BJ (cell line): ENCODE data around the gene GRAP2. TPM values are rescaled to one million over a fixed set of nuclear protein-coding genes. Genes with fewer than 3 reads are reported as not detected.

Experiments used
- CTCF ChIA-PET: fragments of 350-600 bp; formaldehyde crosslinking; extraction: SDS; loops from one replicate; lab custom pipeline; 2021; ENCODE audit warnings: antibody characterized with exemption, inconsistent platforms; lab: Yijun Ruan, JAX
- POLR2A ChIA-PET: fragments of 300-600 bp; sonication (Branson Sonifier 250); formaldehyde crosslinking; extraction: SDS; loops from one replicate; lab custom pipeline; 2021; ENCODE audit warnings: antibody characterized with exemption; lab: Charles Lee
- DNase-seq: peaks from one replicate; pipeline ENCODE4 v3.0.0-alpha.2; 2011; ENCODE audit warnings: low read depth
- H3K27me3 ChIP-seq: 2 replicates; pipeline ENCODE4 v1.6.0; 2011; ENCODE audit warnings: low read length; ENCODE audit not compliant: control insufficient read depth, insufficient read depth
- H3K36me3 ChIP-seq: 2 replicates; pipeline ENCODE4 v1.5.1; 2011; ENCODE audit warnings: low read length; ENCODE audit not compliant: control insufficient read depth, insufficient read depth
- H3K4me3 ChIP-seq: 2 replicates; pipeline ENCODE4 v1.5.1; 2011; ENCODE audit warnings: low read depth, mild to moderate bottlenecking, control low read depth, low read length
- CTCF ChIP-seq: IDR thresholded peaks from 2 replicates; pipeline ENCODE4 v1.5.1; 2011; ENCODE audit warnings: low read depth, mild to moderate bottlenecking, control low read depth, inconsistent platforms, low read length, moderate library complexity; ENCODE audit not compliant: insufficient read depth
- polyA plus RNA-seq: library from polyadenylated mRNA; depleted of rRNA; stranded (reverse); fragments of >200 nt; gene quantifications from 2 replicates; pipeline ENCODE4 v1.2.3, GENCODE V29; 2011

The GRAP2 gene
- polyA plus RNA-seq, 1 experiment = not detected

- Histone ChIP-seq H3K4me3 (no peak overlapping the region), H3K27me3 (peaks cover 2% of the 10 kb centered on the region; the same call in 1 of the 2 replicates), H3K36me3 (no peaks in the 10 kb centered on the region)
- TF ChIP-seq CTCF = no peak
- POLR2A ChIA-PET = no interaction called here
- no peak for DNase-seq
- CTCF ChIA-PET = interaction anchor here (1.1 kb wide), 1 partner anchor 16 kb away, joined by 3 read pairs; the partner anchor contains the start of gene TMA7B
Measured at GRCh38 chr22:39943953-39944872, 43.3 kb downstream of the GRAP2 start.

- CTCF ChIA-PET = interaction anchor here (1.0 kb wide), 1 partner anchor 14 kb away, joined by 6 read pairs; no protein-coding TSS in a partner anchor
- H3K27me3 ChIP-seq = peaks cover 6% of the 10 kb centered on the region; the same call in 1 of the 2 replicates
Measured at GRCh38 chr22:39946126-39946502, 45.2 kb downstream of the GRAP2 start.

GRCh38 chr22:39946503-39947219 is 45.8 kb downstream of the GRAP2 start:
- no peak for DNase-seq
- Histone ChIP-seq H3K4me3 (no peak overlapping the region), H3K36me3 (no peaks in the 10 kb centered on the region), H3K27me3 (peaks cover 6% of the 10 kb centered on the region; the same call in 1 of the 2 replicates)
- ChIA-PET POLR2A (interaction anchor here (0.6 kb wide), 1 partner anchor 423 kb away, joined by 4 read pairs; no protein-coding TSS in a partner anchor), CTCF (no interaction called here)
- no peak for TF ChIP-seq CTCF

More at GRCh38 chr22:39946126-39946502, 45.2 kb downstream of the GRAP2 start:
- TF ChIP-seq CTCF = no peak
- no peak overlapping the region for H3K4me3 ChIP-seq
- H3K36me3 ChIP-seq = no peaks in the 10 kb centered on the region
- POLR2A ChIA-PET = interaction anchor here (0.6 kb wide), 1 partner anchor 422 kb away, joined by 4 read pairs; no protein-coding TSS in a partner anchor
- DNase-seq = no peak

- ChIA-PET CTCF (interaction anchor here (0.7 kb wide), 1 partner anchor 47 kb away, joined by 3 read pairs; no protein-coding TSS in a partner anchor), POLR2A (no interaction called here)
- no peak overlapping the region for H3K4me3 ChIP-seq
- H3K27me3 ChIP-seq = peaks cover 8% of the 10 kb centered on the region; the same call in 1 of the 2 replicates
- DNase-seq = no peak
- H3K36me3 ChIP-seq = no peaks in the 10 kb centered on the region
- no peak for TF ChIP-seq CTCF
Measured at GRCh38 chr22:39947220-39948216, 46.6 kb downstream of the GRAP2 start.
